ENCODE results near the gene MXD4. TPM values are rescaled to one million over a fixed set of nuclear protein-coding genes. Genes with fewer than 3 reads are reported as not detected.

MXD4 gene
- total RNA-seq, 1 donor: 56.8 TPM

DNA sequence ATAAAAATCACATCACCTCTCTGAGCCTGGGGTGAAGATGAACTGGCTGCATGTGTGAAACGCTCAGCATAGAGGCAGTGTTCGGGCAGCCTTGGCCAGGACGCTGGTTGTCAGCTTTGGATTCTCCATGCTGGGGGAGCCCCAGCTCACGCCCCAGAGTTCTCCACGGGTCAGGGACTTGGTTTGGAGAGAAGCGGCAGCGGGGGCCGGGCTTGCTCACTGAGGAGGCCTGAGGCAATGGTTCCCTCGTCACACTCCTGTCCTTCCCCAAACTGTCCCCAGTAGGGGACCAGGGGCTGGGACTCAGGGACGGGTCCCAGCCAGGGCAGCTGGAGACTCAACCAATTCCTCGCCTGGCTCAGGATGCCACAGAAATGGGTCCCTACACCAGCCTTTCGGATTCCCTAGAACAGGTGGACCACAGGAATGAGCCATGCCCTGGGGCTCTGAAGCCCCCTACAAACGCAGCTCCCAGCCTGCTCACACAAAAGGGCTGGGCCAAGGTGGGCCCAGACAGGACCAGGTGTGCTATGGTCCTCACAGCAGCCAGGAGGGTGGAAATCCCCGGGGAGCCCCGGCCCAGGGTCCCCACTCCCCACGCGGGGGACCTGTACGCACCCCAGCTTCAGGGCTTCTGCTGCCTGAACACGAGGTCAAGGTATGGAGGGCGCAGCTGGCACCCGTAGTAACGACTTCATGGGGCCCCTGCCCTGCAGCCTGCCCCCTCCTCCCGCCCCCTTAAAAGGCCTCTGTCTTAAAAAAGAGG, 1.4 kb downstream of the MXD4 start:
- peak overlapping the region; percentile 93 for H3K4me2 ChIP-seq (ENCODE audit: insufficient read depth, low read length)
- TF ChIP-seq, protein P1, sequence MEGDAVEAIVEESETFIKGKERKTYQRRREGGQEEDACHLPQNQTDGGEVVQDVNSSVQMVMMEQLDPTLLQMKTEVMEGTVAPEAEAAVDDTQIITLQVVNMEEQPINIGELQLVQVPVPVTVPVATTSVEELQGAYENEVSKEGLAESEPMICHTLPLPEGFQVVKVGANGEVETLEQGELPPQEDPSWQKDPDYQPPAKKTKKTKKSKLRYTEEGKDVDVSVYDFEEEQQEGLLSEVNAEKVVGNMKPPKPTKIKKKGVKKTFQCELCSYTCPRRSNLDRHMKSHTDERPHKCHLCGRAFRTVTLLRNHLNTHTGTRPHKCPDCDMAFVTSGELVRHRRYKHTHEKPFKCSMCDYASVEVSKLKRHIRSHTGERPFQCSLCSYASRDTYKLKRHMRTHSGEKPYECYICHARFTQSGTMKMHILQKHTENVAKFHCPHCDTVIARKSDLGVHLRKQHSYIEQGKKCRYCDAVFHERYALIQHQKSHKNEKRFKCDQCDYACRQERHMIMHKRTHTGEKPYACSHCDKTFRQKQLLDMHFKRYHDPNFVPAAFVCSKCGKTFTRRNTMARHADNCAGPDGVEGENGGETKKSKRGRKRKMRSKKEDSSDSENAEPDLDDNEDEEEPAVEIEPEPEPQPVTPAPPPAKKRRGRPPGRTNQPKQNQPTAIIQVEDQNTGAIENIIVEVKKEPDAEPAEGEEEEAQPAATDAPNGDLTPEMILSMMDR (IDR thresholded peaks at IDR 0.05; ENCODE audit: extremely low read depth, low read depth, low read length): no peak
- H3K27me3 ChIP-seq (ENCODE audit: insufficient read depth, low read length): no peaks in the 10 kb centered on the region
- peaks cover 50% of the 10 kb centered on the region for H4K20me1 ChIP-seq (ENCODE audit: insufficient read depth, low read length)
- H3K27ac ChIP-seq (ENCODE audit: low read depth, low read length): peak overlapping the region; percentile 48
- H3K4me1 ChIP-seq (ENCODE audit: insufficient read depth, low read length): peaks cover 34% of the 10 kb centered on the region
- peaks cover 51% of the 10 kb centered on the region for H3K79me2 ChIP-seq (ENCODE audit: insufficient read depth, low read length)
- peak; percentile 90 for DNase-seq (ENCODE audit: insufficient read length, low spot score, missing footprints)
- peaks cover 5% of the 10 kb centered on the region for H3K36me3 ChIP-seq (ENCODE audit: insufficient read depth, low read length)
- no peaks in the 10 kb centered on the region for H3K9me3 ChIP-seq (ENCODE audit: low read depth, low read length)
- H3K4me3 ChIP-seq (ENCODE audit: insufficient read depth, low read length): peak overlapping the region; percentile 87
- no peak overlapping the region for H2AFZ ChIP-seq (ENCODE audit: low read length)

DNA sequence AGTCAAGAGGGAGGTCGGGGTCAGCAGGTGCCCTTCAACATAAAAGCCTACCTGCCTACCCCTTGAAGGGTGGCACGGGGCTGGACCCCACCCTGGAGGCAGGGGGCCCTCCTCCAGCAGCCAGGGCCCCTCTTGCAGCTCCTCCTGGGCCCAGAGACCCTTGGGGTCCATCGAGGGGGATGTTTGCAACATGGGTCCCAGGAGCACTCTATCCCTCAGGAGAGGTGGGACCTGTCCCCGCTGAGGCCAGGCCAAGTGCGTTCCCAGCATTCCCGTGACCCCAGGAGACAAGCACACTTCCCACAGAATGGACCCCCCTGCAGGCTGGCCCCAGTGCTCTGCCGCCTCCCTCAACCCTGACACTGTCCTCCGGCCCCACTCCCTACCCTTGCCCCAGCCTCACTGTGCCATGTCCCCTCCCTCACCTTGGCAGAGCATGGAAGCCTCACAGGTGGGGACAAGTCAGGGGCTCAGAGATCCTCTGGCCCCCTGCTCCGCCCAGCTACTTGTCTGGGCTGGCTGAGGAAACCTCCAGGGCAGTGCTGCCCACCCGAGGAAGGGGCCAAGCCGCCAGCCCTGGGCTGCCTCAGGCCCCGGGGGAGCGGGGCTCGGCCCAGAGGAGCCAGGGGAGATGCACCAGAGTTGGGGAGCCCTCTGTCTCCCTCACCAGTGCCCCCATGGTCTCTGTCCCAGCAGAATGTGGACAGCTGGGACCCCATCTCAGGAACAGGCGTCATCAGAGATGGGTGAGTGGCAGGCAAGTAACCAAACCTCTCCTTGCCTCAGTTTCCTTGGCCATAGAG, 2.2 kb downstream of the MXD4 start:
- no peaks in the 10 kb centered on the region for H3K9me3 ChIP-seq (ENCODE audit: low read depth, low read length)
- no peak overlapping the region for H2AFZ ChIP-seq (ENCODE audit: low read length)
- peaks cover 57% of the 10 kb centered on the region for H4K20me1 ChIP-seq (ENCODE audit: insufficient read depth, low read length)
- no peak overlapping the region for H3K27ac ChIP-seq (ENCODE audit: low read depth, low read length)
- H3K79me2 ChIP-seq (ENCODE audit: insufficient read depth, low read length): peaks cover 58% of the 10 kb centered on the region
- peak; percentile 49 for DNase-seq (ENCODE audit: insufficient read length, low spot score, missing footprints)
- peak overlapping the region; percentile 87 for H3K4me3 ChIP-seq (ENCODE audit: insufficient read depth, low read length)
- TF ChIP-seq, protein P1 (IDR thresholded peaks at IDR 0.05; ENCODE audit: extremely low read depth, low read depth, low read length): no peak
- peaks cover 10% of the 10 kb centered on the region for H3K36me3 ChIP-seq (ENCODE audit: insufficient read depth, low read length)
- peaks cover 34% of the 10 kb centered on the region for H3K4me1 ChIP-seq (ENCODE audit: insufficient read depth, low read length)
- peak overlapping the region; percentile 93 for H3K4me2 ChIP-seq (ENCODE audit: insufficient read depth, low read length)
- H3K27me3 ChIP-seq (ENCODE audit: insufficient read depth, low read length): no peaks in the 10 kb centered on the region

DNA sequence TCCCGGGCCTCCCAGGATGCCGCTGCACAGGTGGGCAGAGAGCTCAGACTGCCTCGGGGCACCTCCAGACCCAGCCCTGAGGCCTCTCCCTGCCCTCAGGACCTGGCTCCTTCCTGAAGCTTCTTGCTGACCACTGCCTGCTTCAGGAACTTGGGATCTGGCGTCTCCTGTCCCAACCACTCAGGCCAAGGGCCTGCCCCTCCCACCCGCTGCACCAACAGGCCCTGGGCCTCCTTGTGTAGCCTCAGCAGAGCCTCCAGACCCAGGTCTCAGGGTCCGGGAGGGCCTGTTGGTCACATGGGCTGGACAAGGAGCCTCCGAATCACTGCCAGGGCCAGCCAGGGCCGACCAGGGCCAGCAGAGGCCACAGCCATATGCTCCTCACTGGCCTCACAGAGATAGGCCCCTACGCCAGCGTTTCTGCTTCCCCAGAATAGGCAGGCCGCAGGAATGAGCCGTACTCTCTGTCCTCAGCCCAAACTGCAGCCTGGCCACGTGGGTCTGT, 2.8 kb downstream of the MXD4 start:
- H3K9me3 ChIP-seq (ENCODE audit: low read depth, low read length): no peaks in the 10 kb centered on the region
- H3K4me2 ChIP-seq (ENCODE audit: insufficient read depth, low read length): no peak overlapping the region
- H3K27me3 ChIP-seq (ENCODE audit: insufficient read depth, low read length): no peaks in the 10 kb centered on the region
- H3K27ac ChIP-seq (ENCODE audit: low read depth, low read length): no peak overlapping the region
- peaks cover 64% of the 10 kb centered on the region for H3K79me2 ChIP-seq (ENCODE audit: insufficient read depth, low read length)
- H3K4me1 ChIP-seq (ENCODE audit: insufficient read depth, low read length): peaks cover 34% of the 10 kb centered on the region
- peaks cover 62% of the 10 kb centered on the region for H4K20me1 ChIP-seq (ENCODE audit: insufficient read depth, low read length)
- no peak overlapping the region for H2AFZ ChIP-seq (ENCODE audit: low read length)
- peaks cover 16% of the 10 kb centered on the region for H3K36me3 ChIP-seq (ENCODE audit: insufficient read depth, low read length)
- TF ChIP-seq, protein P1 (IDR thresholded peaks at IDR 0.05; ENCODE audit: extremely low read depth, low read depth, low read length): no peak
- no peak overlapping the region for H3K4me3 ChIP-seq (ENCODE audit: insufficient read depth, low read length)
- peak; percentile 80 for DNase-seq (ENCODE audit: insufficient read length, low spot score, missing footprints)

Measured in osteoblast (primary cell).